ENCODE results near the gene YY1AP1.
"Not testable (repeated sequence)": the region's sequence is repeated elsewhere in the genome, so short reads cannot be mapped to it uniquely, and the experiment has no call there.

Gene YY1AP1

GRCh38 chr1:155688324-155689080 lies at the start of gene YY1AP1:
Gene YY1AP1, minus strand, starts transcription at chr1:155688774. Its CDS starts 8,338 bp downstream, at chr1:155680436.
- peak; percentile 87 for DNase-seq (ENCODE audit: low read depth)

GRCh38 chr1:155729031-155729898 lies 40.7 kb upstream of the YY1AP1 start:
- no peak for DNase-seq (ENCODE audit: low read depth)

- DNase-seq (ENCODE audit: low read depth) = no peak
Measured at GRCh38 chr1:155725142-155725541, 36.6 kb upstream of the YY1AP1 start.

GRCh38 chr1:155719703-155720102 lies 31.1 kb upstream of the YY1AP1 start:
- no peak for DNase-seq (ENCODE audit: low read depth)

GRCh38 chr1:155718524-155719115 lies 30.0 kb upstream of the YY1AP1 start:
- DNase-seq (ENCODE audit: low read depth) = not testable (repeated sequence)

GRCh38 chr1:155717041-155717440 lies 28.5 kb upstream of the YY1AP1 start:
- DNase-seq (ENCODE audit: low read depth) = no peak

GRCh38 chr1:155715777-155716176 lies 27.2 kb upstream of the YY1AP1 start:
- DNase-seq (ENCODE audit: low read depth) = no peak

GRCh38 chr1:155715056-155715455 lies 26.5 kb upstream of the YY1AP1 start:
- DNase-seq (ENCODE audit: low read depth) = not testable (repeated sequence)

GRCh38 chr1:155713075-155713474 lies 24.5 kb upstream of the YY1AP1 start:
- no peak for DNase-seq (ENCODE audit: low read depth)

- not testable (repeated sequence) for DNase-seq (ENCODE audit: low read depth)
Measured at GRCh38 chr1:155712636-155713035, 24.1 kb upstream of the YY1AP1 start.

- DNase-seq (ENCODE audit: low read depth) = not testable (repeated sequence)
Measured at GRCh38 chr1:155711457-155711856, 22.9 kb upstream of the YY1AP1 start.

GRCh38 chr1:155709391-155709790 lies 20.8 kb upstream of the YY1AP1 start:
- DNase-seq (ENCODE audit: low read depth) = no peak

- DNase-seq (ENCODE audit: low read depth) = no peak
Measured at GRCh38 chr1:155706139-155706538, 17.6 kb upstream of the YY1AP1 start.

GRCh38 chr1:155704414-155704813 lies 15.8 kb upstream of the YY1AP1 start:
- not testable (repeated sequence) for DNase-seq (ENCODE audit: low read depth)

- no peak for DNase-seq (ENCODE audit: low read depth)
Measured at GRCh38 chr1:155703216-155703615, 14.6 kb upstream of the YY1AP1 start.

- not testable (repeated sequence) for DNase-seq (ENCODE audit: low read depth)
Measured at GRCh38 chr1:155701675-155702074, 13.1 kb upstream of the YY1AP1 start.

GRCh38 chr1:155699062-155699461 lies 10.5 kb upstream of the YY1AP1 start:
- DNase-seq (ENCODE audit: low read depth) = not testable (repeated sequence)

GRCh38 chr1:155698382-155699038 lies 9.9 kb upstream of the YY1AP1 start:
- no peak for DNase-seq (ENCODE audit: low read depth)

- not testable (repeated sequence) for DNase-seq (ENCODE audit: low read depth)
Measured at GRCh38 chr1:155697616-155698015, 9.0 kb upstream of the YY1AP1 start.

- no peak for DNase-seq (ENCODE audit: low read depth)
Measured at GRCh38 chr1:155697046-155697445, 8.5 kb upstream of the YY1AP1 start.

GRCh38 chr1:155696524-155696923 lies 8.0 kb upstream of the YY1AP1 start:
- no peak for DNase-seq (ENCODE audit: low read depth)

- DNase-seq (ENCODE audit: low read depth) = no peak
Measured at GRCh38 chr1:155695608-155696007, 7.0 kb upstream of the YY1AP1 start.
